ENCODE results near the gene PRDM16. TPM values are rescaled to one million over a fixed set of nuclear protein-coding genes. Genes with fewer than 3 reads are reported as not detected.
A peak's percentile ranks its signal among the peaks of the same experiment; 100 is the strongest.

PRDM16 gene
- total and polyA plus RNA-seq, 2 of the 13 experiments (the other 11 are each of a cell fraction or from before 2014, with no cell fraction given) = 0.15 to 0.81 TPM

DNA sequence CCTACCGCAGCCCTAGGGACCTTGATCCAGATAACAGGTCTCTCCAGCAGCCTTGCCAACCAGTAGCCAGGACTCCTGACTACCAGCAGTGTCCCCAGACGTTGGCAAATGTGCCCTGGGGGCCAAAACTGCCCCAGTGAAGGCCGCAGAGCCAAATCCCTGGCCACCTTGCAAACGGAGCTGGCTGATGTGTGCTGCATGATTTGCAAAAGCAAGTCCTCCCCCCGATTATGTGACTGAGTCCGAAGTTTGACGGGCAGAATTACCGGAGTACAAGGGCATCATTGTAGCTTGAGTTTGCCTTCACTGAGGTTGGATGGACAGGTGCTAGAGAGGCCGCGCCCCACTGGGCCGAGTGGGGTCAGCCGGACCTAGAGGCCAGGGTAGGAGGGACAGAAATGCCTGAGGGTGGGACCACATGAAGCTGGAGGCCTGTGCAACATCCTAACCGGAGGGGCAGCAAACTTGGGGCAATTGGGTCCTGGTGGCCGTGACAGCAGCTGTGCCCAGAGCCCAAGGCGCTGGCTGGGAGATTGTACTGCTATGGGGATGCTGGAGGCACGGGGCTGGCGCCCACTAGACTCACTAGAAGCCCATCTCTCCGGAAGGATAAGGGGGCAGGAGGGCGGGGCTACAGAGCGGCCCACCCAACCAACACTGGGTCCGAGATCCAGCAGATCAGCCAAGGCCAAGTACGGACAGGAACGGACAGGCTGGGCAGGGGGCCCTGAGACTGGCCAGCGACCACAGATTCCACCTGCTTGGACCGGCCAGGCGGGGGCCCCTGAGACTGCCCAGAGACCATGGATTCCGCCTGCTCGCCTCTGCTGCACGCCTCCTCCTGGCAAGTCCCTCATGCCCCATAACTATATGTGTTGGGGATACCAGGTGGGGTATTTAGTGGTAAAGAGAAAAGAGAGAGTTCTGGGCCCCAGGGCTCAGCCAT is 388.2 kb downstream of the PRDM16 start (continued):
- TF ChIP-seq, protein P1, sequence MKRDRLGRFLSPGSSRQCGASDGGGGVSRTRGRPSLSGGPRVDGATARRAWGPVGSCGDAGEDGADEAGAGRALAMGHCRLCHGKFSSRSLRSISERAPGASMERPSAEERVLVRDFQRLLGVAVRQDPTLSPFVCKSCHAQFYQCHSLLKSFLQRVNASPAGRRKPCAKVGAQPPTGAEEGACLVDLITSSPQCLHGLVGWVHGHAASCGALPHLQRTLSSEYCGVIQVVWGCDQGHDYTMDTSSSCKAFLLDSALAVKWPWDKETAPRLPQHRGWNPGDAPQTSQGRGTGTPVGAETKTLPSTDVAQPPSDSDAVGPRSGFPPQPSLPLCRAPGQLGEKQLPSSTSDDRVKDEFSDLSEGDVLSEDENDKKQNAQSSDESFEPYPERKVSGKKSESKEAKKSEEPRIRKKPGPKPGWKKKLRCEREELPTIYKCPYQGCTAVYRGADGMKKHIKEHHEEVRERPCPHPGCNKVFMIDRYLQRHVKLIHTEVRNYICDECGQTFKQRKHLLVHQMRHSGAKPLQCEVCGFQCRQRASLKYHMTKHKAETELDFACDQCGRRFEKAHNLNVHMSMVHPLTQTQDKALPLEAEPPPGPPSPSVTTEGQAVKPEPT (CRISPR knock-in tag; IDR thresholded peaks at IDR 0.05; ENCODE audit: low read depth) = no peak; the same call in 1 of the 2 replicates
- TF ChIP-seq NKX3-1 (CRISPR knock-in tag; IDR thresholded peaks at IDR 0.05) (no peak), FIP1L1 (IDR thresholded peaks at IDR 0.05; ENCODE audit: borderline replicate concordance, insufficient read depth, low read depth, low read length) (0 out of 2 replicates have a peak, but pooled peaks have one; percentile 11), CREB1 (IDR thresholded peaks at IDR 0.05) (no peak), CREB1 (CRISPR knock-in tag; IDR thresholded peaks at IDR 0.05) (no peak), ONECUT2 (CRISPR knock-in tag; IDR thresholded peaks at IDR 0.05) (no peak), ZFP36L1 (CRISPR knock-in tag; IDR thresholded peaks at IDR 0.05) (peak; percentile 46; the same call in 1 of the 2 replicates), WIZ (CRISPR knock-in tag; IDR thresholded peaks at IDR 0.05) (no peak), HIVEP1 (CRISPR knock-in tag; IDR thresholded peaks at IDR 0.05) (peak; percentile 79)
- TF ChIP-seq, protein P2, sequence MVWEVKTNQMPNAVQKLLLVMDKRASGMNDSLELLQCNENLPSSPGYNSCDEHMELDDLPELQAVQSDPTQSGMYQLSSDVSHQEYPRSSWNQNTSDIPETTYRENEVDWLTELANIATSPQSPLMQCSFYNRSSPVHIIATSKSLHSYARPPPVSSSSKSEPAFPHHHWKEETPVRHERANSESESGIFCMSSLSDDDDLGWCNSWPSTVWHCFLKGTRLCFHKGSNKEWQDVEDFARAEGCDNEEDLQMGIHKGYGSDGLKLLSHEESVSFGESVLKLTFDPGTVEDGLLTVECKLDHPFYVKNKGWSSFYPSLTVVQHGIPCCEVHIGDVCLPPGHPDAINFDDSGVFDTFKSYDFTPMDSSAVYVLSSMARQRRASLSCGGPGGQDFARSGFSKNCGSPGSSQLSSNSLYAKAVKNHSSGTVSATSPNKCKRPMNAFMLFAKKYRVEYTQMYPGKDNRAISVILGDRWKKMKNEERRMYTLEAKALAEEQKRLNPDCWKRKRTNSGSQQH (CRISPR knock-in tag; IDR thresholded peaks at IDR 0.05; ENCODE audit: low read depth) = no peak
- TF ChIP-seq, protein P3, sequence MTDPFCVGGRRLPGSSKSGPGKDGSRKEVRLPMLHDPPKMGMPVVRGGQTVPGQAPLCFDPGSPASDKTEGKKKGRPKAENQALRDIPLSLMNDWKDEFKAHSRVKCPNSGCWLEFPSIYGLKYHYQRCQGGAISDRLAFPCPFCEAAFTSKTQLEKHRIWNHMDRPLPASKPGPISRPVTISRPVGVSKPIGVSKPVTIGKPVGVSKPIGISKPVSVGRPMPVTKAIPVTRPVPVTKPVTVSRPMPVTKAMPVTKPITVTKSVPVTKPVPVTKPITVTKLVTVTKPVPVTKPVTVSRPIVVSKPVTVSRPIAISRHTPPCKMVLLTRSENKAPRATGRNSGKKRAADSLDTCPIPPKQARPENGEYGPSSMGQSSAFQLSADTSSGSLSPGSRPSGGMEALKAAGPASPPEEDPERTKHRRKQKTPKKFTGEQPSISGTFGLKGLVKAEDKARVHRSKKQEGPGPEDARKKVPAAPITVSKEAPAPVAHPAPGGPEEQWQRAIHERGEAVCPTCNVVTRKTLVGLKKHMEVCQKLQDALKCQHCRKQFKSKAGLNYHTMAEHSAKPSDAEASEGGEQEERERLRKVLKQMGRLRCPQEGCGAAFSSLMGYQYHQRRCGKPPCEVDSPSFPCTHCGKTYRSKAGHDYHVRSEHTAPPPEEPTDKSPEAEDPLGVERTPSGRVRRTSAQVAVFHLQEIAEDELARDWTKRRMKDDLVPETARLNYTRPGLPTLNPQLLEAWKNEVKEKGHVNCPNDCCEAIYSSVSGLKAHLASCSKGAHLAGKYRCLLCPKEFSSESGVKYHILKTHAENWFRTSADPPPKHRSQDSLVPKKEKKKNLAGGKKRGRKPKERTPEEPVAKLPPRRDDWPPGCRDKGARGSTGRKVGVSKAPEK (CRISPR knock-in tag; IDR thresholded peaks at IDR 0.05; ENCODE audit: borderline replicate concordance) = no peak
- TF ChIP-seq, protein P4, sequence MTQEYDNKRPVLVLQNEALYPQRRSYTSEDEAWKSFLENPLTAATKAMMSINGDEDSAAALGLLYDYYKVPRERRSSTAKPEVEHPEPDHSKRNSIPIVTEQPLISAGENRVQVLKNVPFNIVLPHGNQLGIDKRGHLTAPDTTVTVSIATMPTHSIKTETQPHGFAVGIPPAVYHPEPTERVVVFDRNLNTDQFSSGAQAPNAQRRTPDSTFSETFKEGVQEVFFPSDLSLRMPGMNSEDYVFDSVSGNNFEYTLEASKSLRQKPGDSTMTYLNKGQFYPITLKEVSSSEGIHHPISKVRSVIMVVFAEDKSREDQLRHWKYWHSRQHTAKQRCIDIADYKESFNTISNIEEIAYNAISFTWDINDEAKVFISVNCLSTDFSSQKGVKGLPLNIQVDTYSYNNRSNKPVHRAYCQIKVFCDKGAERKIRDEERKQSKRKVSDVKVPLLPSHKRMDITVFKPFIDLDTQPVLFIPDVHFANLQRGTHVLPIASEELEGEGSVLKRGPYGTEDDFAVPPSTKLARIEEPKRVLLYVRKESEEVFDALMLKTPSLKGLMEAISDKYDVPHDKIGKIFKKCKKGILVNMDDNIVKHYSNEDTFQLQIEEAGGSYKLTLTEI (CRISPR knock-in tag; conservative IDR thresholded peaks at IDR 0.05) = no peak
- TF ChIP-seq, protein P5, sequence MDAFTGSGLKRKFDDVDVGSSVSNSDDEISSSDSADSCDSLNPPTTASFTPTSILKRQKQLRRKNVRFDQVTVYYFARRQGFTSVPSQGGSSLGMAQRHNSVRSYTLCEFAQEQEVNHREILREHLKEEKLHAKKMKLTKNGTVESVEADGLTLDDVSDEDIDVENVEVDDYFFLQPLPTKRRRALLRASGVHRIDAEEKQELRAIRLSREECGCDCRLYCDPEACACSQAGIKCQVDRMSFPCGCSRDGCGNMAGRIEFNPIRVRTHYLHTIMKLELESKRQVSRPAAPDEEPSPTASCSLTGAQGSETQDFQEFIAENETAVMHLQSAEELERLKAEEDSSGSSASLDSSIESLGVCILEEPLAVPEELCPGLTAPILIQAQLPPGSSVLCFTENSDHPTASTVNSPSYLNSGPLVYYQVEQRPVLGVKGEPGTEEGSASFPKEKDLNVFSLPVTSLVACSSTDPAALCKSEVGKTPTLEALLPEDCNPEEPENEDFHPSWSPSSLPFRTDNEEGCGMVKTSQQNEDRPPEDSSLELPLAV (CRISPR knock-in tag; conservative IDR thresholded peaks at IDR 0.05; ENCODE audit: low read depth) = no peak
- TF ChIP-seq, protein P6, sequence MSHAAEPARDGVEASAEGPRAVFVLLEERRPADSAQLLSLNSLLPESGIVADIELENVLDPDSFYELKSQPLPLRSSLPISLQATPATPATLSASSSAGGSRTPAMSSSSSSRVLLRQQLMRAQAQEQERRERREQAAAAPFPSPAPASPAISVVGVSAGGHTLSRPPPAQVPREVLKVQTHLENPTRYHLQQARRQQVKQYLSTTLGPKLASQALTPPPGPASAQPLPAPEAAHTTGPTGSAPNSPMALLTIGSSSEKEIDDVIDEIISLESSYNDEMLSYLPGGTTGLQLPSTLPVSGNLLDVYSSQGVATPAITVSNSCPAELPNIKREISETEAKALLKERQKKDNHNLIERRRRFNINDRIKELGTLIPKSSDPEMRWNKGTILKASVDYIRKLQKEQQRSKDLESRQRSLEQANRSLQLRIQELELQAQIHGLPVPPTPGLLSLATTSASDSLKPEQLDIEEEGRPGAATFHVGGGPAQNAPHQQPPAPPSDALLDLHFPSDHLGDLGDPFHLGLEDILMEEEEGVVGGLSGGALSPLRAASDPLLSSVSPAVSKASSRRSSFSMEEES (CRISPR knock-in tag; IDR thresholded peaks at IDR 0.05) = no peak; the same call in 1 of the 2 replicates
